ENCODE data around the gene ADORA2B.

DNA sequence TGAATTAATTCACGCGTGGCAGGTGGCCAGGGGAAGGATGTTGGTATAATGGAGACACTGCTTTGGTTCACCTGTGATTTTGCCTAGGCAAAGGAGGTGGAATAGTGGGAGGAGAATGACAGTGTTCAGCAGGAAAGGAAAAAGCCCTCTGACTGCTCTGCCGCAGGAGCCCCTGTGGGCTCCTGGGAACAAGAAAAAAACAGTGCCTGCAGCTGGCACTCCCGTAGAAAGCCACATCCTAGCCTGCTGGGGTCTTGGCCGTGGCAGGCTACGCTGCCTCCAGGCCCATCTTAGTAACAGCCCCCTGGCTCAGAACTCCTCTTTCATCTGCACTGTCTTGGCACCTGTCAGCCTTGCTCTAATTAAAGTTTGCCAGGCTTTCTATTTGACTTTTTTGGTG is 20.6 kb downstream of the ADORA2B start:
- TF ChIP-seq CTCF (IDR thresholded peaks at IDR 0.05; ENCODE audit: insufficient read depth, low read length, poor library complexity, severe bottlenecking) (no peak), EZH2phosphoT487 (conservative IDR thresholded peaks at IDR 0.05; ENCODE audit: low read length) (no peak)

Measured in SU-DHL-6 (cell line).